Gastrocnemius medialis (tissue), 4 donors: ENCODE data around the gene ITPR1. TPM values are rescaled to one million over a fixed set of nuclear protein-coding genes. Genes with fewer than 3 reads are reported as not detected.

Experiments
- ATAC-seq, 2 donors: fragments of 150-250 bp; one replicate each; pipeline ENCODE4 v1.9.1; 2016
- DNase-seq, 2 donors: peaks; one replicate each; pipeline ENCODE4 v3.0.0-alpha.2; 2019
- H3K27ac ChIP-seq, 4 donors: fragments of 200-600 bp; sonication (generic); 1 replicate in 1 of 4; 2 replicates in 3 of 4; pipeline ENCODE4 v1.5.1; 2016 to 2018; ENCODE audit warnings: mild to moderate bottlenecking in 2 of 4, moderate library complexity in 1 of 4
- H3K27me3 ChIP-seq, 3 donors: fragments of 200-600 bp; sonication (generic) in 2 of 3; 1 replicate in 1 of 3; 2 replicates in 2 of 3; pipeline versions ENCODE4 v1.5.1 to v1.6.0; 2016 to 2019; ENCODE audit warnings: mild to moderate bottlenecking in 1 of 3, moderate library complexity in 1 of 3
- H3K36me3 ChIP-seq, 2 donors: fragments of 200-600 bp; sonication (generic) in 1 of 2; one replicate each; pipeline ENCODE4 v1.5.1; 2017 to 2018
- H3K4me1 ChIP-seq, 2 donors: fragments of 200-600 bp; sonication (generic) in 1 of 2; one replicate each; pipeline ENCODE4 v1.5.1; 2016 to 2017; ENCODE audit warnings: mild to moderate bottlenecking in 2 of 2
- H3K4me3 ChIP-seq, 4 donors: fragments of 200-600 bp; sonication (generic) in 3 of 4; 1 replicate in 1 of 4; 2 replicates in 3 of 4; pipeline ENCODE4 v1.5.1; 2016 to 2019; ENCODE audit warnings: mild to moderate bottlenecking in 2 of 4
- H3K9me3 ChIP-seq, 3 donors: fragments of 200-600 bp; sonication (generic) in 2 of 3; 1 replicate in 1 of 3; 2 replicates in 2 of 3; pipeline ENCODE4 v1.5.1; 2016 to 2019
- CTCF ChIP-seq, 5 experiments: fragments of 450-650 bp in 3 of 5; fragments of 200-600 bp in 2 of 5; sonication (generic) in 2 of 5; IDR thresholded peaks in 4 of 5; conservative IDR thresholded peaks in 1 of 5; 1 replicate in 4 of 5; 2 replicates in 1 of 5; pipeline ENCODE4 v1.5.1; 2016 to 2019; ENCODE audit warnings: antibody characterized with exemption in 5 of 5, mild to moderate bottlenecking in 3 of 5, moderate library complexity in 3 of 5
- POLR2A ChIP-seq, 2 donors: fragments of 450-650 bp; IDR thresholded peaks; one replicate each; pipeline ENCODE4 v1.6.1; 2017; ENCODE audit warnings: antibody characterized with exemption in 2 of 2, mild to moderate bottlenecking in 2 of 2, moderate library complexity in 2 of 2
- in situ Hi-C, 4 donors: fragments of 200-750 bp; cut with MboI; loops; one replicate each; pipeline versions ENCODE4 v1.15.0 to v1.8.0; 2017; ENCODE audit warnings: low sequenced_read_pairs in 4 of 4
- intact Hi-C: fragments of 100-400 bp; cut with DNase I; formaldehyde crosslinking; loops from one replicate; pipeline ENCODE4 v1.15.1; 2023; ENCODE audit warnings: low total_unique reads
- total RNA-seq, 4 donors: library from RNA; depleted of rRNA; stranded (reverse); fragments of >200 nt; gene quantifications; one replicate each; pipeline versions ENCODE4 v1.1.0 to v1.2.3, GENCODE V29; 2016

ITPR1 gene
- total RNA-seq, 4 donors from 2014 or later, result 5.5 to 21.7 (median 11.3) TPM

DNA sequence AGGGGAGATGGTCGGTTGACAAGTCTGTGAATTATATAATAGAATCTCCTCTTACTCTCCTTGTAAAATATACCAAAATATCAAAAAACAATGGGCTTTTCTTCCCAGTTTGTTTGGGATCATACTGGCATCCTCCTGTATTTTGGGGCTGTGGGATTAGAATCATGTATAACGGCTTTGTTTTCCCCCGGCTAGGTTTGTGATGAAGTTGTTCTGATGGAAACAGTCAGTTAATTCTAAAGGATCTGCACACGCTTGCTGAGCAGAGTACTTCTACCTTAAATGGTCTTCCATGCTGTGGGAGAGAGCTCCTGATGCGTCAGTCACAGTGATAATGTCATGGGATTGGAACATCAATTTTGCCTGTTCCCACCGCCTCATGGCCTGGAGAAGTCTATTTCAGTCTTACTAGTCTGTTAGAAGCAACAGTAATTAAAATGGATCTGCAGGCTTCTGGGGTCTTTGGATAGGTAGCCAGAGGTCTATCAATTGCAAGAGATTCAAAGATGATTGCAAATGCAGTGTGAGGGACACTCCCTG, 81.3 kb downstream of the ITPR1 start:
- in situ Hi-C loops (no loop called here), intact Hi-C loops (no loop called here)
- H3K27me3 ChIP-seq, result no peaks in the 10 kb centered on the region
- TF ChIP-seq POLR2A (IDR thresholded peaks at IDR 0.05), result no peak
- TF ChIP-seq CTCF (IDR thresholded peaks at IDR 0.05 in 4 of 5, conservative IDR thresholded peaks at IDR 0.05 in 1 of 5), result no peak
- ATAC-seq, result no peak
- no peaks in the 10 kb centered on the region for H3K9me3 ChIP-seq
- H3K27ac ChIP-seq, result no peak overlapping the region
- H3K36me3 ChIP-seq, result no peaks in the 10 kb centered on the region
- no peaks in the 10 kb centered on the region for H3K4me1 ChIP-seq
- DNase-seq, result no peak
- H3K4me3 ChIP-seq, result no peak overlapping the region

DNA sequence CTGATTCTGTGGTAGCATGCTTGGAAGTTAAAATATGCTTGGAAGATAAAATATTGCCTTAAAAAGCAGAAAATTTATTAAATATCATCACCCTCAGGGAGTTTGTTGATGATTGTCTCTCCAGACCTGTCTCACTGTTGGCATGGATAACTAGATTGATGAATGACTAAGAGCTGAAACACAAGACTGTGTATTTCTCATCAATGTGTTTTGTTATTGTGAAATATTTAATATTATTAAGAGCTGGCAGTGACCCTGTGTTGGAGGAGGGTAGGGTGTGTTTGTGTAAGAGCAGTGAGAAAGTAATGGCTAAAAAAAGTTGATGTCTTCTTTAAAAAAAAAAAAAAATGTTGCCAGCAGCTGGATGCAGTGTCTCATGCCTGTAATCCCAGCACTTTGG, 82.2 kb downstream of the ITPR1 start:
- no peaks in the 10 kb centered on the region for H3K9me3 ChIP-seq
- DNase-seq (no peak), ATAC-seq (no peak)
- no peaks in the 10 kb centered on the region for H3K27me3 ChIP-seq
- H3K36me3 ChIP-seq, result no peaks in the 10 kb centered on the region
- H3K27ac ChIP-seq, result no peak overlapping the region
- H3K4me3 ChIP-seq, result no peak overlapping the region
- TF ChIP-seq CTCF (IDR thresholded peaks at IDR 0.05 in 4 of 5, conservative IDR thresholded peaks at IDR 0.05 in 1 of 5) (no peak), POLR2A (IDR thresholded peaks at IDR 0.05) (no peak)
- H3K4me1 ChIP-seq, result no peaks in the 10 kb centered on the region
- in situ Hi-C loops (no loop called here), intact Hi-C loops (no loop called here)

GRCh38 chr3:4577721-4578120, 84.6 kb downstream of the ITPR1 start:
- Histone ChIP-seq H3K4me3 (no peak overlapping the region), H3K36me3 (no peaks in the 10 kb centered on the region), H3K27ac (no peak overlapping the region), H3K4me1 (peaks cover 0 to 4% of the 10 kb centered on the region in 2 donors), H3K9me3 (no peaks in the 10 kb centered on the region), H3K27me3 (no peaks in the 10 kb centered on the region)
- in situ Hi-C loops, result no loop called here
- DNase-seq, result no peak
- no peak for ATAC-seq
- intact Hi-C loops, result no loop called here
- no peak for TF ChIP-seq CTCF (IDR thresholded peaks at IDR 0.05 in 4 of 5, conservative IDR thresholded peaks at IDR 0.05 in 1 of 5)
- no peak for TF ChIP-seq POLR2A (IDR thresholded peaks at IDR 0.05)

DNA sequence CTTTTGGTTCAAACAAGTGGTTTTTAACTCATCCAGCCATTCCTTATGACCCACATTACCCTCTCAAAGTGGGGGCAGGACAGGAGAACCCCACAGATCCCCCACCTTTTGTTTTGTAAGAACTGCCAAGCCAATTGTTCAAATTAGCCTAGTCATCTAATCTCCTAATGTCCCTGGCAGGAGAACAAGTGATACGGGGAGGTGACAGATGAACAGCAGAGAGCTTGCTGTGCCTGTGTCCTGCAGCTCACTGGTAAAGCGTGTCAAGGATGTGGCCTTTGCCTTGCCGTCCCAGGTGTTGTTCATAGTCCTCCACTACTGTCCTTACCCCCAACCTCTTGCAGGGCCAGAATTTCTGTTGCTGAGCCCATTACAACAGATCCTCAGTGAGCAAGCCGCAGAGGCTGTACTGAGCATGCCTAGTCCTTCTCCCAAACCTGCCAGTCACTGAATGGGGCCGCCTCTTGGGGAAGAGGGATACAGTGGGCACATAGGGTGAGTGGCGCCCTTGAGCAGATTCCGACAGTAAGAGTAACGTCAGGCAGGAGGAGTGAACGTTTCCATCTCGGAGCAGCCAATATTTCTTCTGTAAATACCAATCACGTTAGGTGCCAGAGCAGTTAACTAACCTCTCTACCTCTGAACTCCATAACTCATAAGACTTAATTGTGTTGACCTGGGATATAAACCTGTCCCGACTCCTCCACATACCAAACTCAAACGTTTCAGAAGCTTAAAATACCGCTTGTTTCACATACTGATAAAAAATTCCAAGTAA, 87.4 kb downstream of the ITPR1 start:
- Histone ChIP-seq H3K27ac (peak overlapping the region in 2 of 4 donors; percentile 5 to 8), H3K36me3 (no peaks in the 10 kb centered on the region), H3K4me3 (no peak overlapping the region), H3K9me3 (no peaks in the 10 kb centered on the region), H3K27me3 (no peaks in the 10 kb centered on the region), H3K4me1 (peaks cover 3 to 10% of the 10 kb centered on the region in 2 donors)
- intact Hi-C loops (loop anchor here (5.0 kb wide), 1 partner anchor 88 kb away; the partner anchor contains the start of gene ITPR1), in situ Hi-C loops (no loop called here)
- TF ChIP-seq CTCF (IDR thresholded peaks at IDR 0.05 in 4 of 5, conservative IDR thresholded peaks at IDR 0.05 in 1 of 5) (no peak), POLR2A (IDR thresholded peaks at IDR 0.05) (no peak)
- DNase-seq (no peak), ATAC-seq (no peak)
